GM12801 (cell line): ENCODE results near the gene ATG10.

Source experiments
- TF ChIP-seq, protein P1 (sequence below): IDR thresholded peaks from one replicate; pipeline ENCODE4 v1.5.1; 2011; ENCODE audit warnings: control low read depth; ENCODE audit not compliant: insufficient read length; ENCODE audit errors: extremely low read depth

Gene ATG10

DNA sequence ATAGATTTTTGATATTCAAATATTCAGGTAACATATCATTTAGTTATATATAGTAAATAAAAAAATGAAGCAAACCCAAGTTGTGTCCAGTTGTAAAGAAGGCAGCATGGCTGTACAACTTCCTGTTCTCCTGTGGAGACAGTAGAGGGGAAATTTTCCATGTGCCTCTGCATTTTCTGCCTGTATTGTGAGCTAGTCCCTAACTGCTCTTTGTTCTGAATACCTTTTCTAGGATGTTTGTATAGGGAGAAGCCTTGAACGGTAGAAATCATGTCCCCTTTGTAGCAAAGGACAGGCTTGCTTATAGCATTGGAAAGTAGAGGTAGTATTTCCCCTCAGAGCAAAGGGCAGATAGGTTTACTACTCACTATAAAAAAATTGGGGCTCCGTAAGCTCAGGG, 319.6 kb downstream of the ATG10 start:
- TF ChIP-seq, protein P1, sequence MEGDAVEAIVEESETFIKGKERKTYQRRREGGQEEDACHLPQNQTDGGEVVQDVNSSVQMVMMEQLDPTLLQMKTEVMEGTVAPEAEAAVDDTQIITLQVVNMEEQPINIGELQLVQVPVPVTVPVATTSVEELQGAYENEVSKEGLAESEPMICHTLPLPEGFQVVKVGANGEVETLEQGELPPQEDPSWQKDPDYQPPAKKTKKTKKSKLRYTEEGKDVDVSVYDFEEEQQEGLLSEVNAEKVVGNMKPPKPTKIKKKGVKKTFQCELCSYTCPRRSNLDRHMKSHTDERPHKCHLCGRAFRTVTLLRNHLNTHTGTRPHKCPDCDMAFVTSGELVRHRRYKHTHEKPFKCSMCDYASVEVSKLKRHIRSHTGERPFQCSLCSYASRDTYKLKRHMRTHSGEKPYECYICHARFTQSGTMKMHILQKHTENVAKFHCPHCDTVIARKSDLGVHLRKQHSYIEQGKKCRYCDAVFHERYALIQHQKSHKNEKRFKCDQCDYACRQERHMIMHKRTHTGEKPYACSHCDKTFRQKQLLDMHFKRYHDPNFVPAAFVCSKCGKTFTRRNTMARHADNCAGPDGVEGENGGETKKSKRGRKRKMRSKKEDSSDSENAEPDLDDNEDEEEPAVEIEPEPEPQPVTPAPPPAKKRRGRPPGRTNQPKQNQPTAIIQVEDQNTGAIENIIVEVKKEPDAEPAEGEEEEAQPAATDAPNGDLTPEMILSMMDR: no peak

DNA sequence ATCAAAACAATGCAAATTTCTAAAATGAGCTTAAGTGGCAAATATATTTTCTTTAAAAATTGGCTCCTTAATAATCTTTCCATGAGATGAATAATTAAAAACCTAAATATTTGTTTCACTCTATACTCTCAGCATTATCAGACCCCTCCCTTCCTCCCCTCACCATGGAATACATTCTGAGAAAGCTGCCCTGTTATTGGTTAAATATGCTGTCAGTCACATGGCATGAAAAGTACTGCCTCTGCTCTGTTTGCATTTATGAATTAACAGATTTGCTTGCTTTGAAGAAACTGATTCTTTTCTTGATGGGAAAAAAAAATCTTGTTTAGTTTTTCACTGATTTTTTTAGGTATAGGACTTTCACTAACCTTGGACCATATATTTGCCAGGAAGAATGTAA, 323.3 kb downstream of the ATG10 start:
- TF ChIP-seq, protein P1: no peak

DNA sequence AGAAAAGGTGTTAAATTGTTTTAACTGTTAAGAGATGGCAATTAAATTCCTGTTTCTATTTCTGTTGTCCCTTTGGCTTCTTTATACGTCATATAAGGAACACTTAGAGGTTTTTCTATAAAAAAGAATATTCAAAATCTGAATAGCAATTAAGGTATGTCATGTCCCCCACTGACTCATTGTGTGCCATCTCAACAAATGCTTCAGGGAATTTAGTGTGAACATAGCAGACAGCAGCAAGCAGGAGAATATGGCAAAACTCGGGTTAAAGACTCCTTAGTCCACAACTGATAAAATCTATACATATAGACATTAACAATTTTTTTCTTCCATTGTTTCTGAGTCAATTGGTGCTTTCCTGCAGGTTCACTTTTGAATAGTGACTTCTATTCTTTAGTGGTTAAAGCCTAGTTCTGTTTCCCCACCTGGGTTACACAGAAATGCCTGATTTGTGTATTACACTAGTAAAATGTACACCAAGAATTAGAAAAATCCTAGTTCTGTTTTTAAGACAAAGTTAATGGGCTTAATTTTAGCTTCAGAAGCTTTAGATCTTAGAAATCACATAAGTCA, 324.2 kb downstream of the ATG10 start:
- TF ChIP-seq, protein P1: no peak

DNA sequence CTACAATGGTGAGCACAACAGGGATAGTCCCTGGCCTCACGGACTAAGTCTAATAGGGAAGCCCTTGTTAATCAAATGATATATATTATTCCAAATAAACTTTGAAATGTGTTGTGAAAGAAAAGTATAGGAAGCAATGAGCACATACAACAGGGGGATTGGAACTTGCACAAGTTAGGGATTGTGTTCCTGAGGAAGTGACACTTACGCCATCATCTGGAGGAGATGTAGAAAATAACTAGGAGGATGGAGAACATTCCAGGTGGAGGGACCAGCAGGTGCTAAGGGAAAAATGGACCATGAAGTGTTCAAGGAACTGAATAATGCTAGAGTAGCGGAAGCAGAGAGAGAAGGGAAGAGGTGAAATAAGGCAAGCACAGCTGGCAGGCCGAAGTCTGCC, 325.1 kb downstream of the ATG10 start:
- TF ChIP-seq, protein P1: no peak

DNA sequence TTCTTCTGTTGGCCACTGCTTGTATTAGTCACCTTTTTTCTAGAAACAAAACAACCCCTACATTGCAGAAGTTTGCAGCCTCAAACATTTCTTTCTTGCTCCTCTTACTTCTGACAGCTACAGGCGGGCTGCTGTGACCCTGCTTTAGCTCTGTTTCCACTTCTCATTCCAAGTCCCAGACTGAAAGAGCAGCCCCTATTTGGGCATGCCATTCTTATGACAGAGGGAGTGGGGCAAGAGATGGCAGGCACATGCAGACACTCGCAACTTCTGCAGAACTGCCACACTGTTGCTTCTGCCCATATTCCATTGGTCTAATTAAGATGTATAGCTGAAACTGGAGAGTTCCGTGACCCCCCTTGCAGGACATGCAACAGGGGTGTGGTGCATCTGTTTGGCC, 325.9 kb downstream of the ATG10 start:
- TF ChIP-seq, protein P1: no peak

DNA sequence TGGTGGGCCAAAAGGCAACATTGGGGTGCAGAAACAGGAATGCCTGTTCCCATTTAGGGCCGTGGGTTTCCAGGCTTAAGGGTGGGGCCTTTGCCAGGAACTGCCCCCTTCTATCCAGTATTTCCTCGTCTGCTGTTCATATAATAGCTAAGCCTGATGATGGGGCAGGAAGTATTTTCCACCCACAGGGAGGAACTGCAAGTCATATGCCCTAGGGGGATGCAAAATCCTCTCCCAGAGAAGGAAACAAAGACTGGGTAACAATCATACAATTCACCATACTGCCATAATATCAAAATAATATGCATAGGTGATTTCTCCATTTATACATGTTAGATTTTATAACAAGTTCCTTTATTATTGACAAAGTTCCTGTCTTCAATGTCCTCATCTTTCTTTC, 326.8 kb downstream of the ATG10 start:
- TF ChIP-seq, protein P1: no peak

DNA sequence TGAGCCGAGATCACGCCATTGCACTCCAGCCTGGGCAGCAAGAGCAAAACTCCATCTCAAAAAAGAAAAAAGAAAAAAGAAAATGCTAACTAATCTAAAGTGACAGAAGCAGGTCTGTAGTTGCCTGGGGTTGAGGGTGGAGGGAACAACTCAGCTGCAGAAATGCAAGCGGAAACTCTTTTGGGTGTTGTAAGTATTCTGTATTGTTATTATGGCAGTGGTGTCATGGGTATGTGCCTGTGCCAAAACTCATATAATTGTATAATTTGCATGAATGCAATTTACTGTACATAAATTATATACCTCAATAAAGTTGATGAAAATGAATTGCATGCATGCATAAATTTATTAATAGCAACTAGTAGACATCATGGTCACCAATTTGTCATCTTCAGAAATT, 329.4 kb downstream of the ATG10 start:
- TF ChIP-seq, protein P1: no peak
